GDM1 (cell line): ENCODE measurements around the gene ADPRM.

ENCODE experiments used
- DNase-seq: peaks from one replicate; lab custom pipeline; 2025; lab: John Stamatoyannopoulos, UW

ADPRM gene

GRCh38 chr17:10741416-10742135, 44.2 kb downstream of the ADPRM start:
- DNase-seq, result no peak

- no peak for DNase-seq
Observed at GRCh38 chr17:10742431-10742830, 45.0 kb downstream of the ADPRM start.

- DNase-seq, result no peak
Observed at GRCh38 chr17:10743316-10744009, 46.1 kb downstream of the ADPRM start.

GRCh38 chr17:10744501-10745000, 47.2 kb downstream of the ADPRM start:
- no peak for DNase-seq

GRCh38 chr17:10745231-10745630, 47.8 kb downstream of the ADPRM start:
- no peak for DNase-seq

- DNase-seq, result no peak
Observed at GRCh38 chr17:10748531-10749181, 51.3 kb downstream of the ADPRM start.

- no peak for DNase-seq
Observed at GRCh38 chr17:10750210-10750609, 52.8 kb downstream of the ADPRM start.

GRCh38 chr17:10751563-10751962, 54.2 kb downstream of the ADPRM start:
- DNase-seq, result no peak

GRCh38 chr17:10752696-10753095, 55.3 kb downstream of the ADPRM start:
- no peak for DNase-seq

GRCh38 chr17:10754109-10754508, 56.7 kb downstream of the ADPRM start:
- DNase-seq, result no peak

GRCh38 chr17:10754861-10755591, 57.6 kb downstream of the ADPRM start:
- no peak for DNase-seq

GRCh38 chr17:10755592-10756127, 58.3 kb downstream of the ADPRM start:
- DNase-seq, result no peak

- DNase-seq, result no peak
Observed at GRCh38 chr17:10756185-10756584, 58.8 kb downstream of the ADPRM start.

- DNase-seq, result no peak
Observed at GRCh38 chr17:10756619-10757018, 59.2 kb downstream of the ADPRM start.

- no peak for DNase-seq
Observed at GRCh38 chr17:10757067-10757466, 59.7 kb downstream of the ADPRM start.

GRCh38 chr17:10757647-10758046, 60.3 kb downstream of the ADPRM start:
- DNase-seq, result no peak

GRCh38 chr17:10758062-10758461, 60.7 kb downstream of the ADPRM start:
- no peak for DNase-seq
